GM11168 (cell line): ENCODE data around the gene WNT9A.

Experiments used
- in situ Hi-C: fragments of 300-500 bp; cut with MboI; formaldehyde crosslinking; loops from one replicate; pipeline ENCODE4 v1.12.0; 2022; ENCODE audit warnings: low sequenced_read_pairs; ENCODE audit not compliant: unreplicated experiment

WNT9A gene

GRCh38 chr1:227942716-227943261, 4.9 kb downstream of the WNT9A start:
- in situ Hi-C loops = loop anchor here (10.0 to 25.0 kb wide), 2 partner anchors 180 to 458 kb away; no protein-coding TSS in a partner anchor

DNA sequence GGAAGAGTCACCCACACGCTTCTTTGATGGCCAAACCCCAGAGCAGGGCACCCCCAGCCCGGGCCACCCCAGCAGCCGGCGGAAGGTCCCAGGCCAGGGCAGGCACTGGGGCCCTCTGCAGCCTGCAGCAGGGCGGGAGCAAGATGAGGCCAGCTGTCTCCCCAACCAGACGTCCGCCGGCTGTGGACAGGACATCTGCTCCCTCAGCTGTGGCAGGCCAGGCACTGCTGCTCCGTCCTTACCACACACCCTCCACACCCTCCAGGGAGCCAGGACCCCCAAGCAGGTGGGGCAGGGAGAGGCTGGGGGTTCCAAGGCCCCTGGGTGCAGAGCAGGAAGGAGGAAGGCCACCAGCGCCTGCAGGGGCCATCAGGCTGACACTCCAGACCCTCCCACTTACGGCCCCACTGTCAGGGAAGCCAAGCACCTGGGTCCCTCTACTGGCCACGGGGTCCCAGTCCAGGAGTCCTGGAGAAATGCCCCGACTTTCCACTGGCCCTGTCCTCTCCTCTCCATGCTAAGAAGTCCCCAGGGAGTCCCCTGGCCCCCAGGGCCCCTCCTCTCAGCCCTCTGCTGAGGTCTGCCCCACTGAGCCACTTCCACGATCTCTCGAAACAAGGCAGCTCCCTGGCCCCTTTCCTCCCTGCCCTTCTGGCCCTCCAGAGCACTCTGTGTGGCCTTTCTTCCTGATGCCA, 5.6 kb downstream of the WNT9A start:
- in situ Hi-C loops = loop anchor here (10.0 to 25.0 kb wide), 2 partner anchors 180 to 457 kb away; no protein-coding TSS in a partner anchor

GRCh38 chr1:227941509-227942020, 6.2 kb downstream of the WNT9A start:
- in situ Hi-C loops = loop anchor here (10.0 to 25.0 kb wide), 2 partner anchors 179 to 457 kb away; no protein-coding TSS in a partner anchor

GRCh38 chr1:227940791-227941241, 6.9 kb downstream of the WNT9A start:
- in situ Hi-C loops = loop anchor here (10.0 to 25.0 kb wide), 2 partner anchors 179 to 456 kb away; no protein-coding TSS in a partner anchor

DNA sequence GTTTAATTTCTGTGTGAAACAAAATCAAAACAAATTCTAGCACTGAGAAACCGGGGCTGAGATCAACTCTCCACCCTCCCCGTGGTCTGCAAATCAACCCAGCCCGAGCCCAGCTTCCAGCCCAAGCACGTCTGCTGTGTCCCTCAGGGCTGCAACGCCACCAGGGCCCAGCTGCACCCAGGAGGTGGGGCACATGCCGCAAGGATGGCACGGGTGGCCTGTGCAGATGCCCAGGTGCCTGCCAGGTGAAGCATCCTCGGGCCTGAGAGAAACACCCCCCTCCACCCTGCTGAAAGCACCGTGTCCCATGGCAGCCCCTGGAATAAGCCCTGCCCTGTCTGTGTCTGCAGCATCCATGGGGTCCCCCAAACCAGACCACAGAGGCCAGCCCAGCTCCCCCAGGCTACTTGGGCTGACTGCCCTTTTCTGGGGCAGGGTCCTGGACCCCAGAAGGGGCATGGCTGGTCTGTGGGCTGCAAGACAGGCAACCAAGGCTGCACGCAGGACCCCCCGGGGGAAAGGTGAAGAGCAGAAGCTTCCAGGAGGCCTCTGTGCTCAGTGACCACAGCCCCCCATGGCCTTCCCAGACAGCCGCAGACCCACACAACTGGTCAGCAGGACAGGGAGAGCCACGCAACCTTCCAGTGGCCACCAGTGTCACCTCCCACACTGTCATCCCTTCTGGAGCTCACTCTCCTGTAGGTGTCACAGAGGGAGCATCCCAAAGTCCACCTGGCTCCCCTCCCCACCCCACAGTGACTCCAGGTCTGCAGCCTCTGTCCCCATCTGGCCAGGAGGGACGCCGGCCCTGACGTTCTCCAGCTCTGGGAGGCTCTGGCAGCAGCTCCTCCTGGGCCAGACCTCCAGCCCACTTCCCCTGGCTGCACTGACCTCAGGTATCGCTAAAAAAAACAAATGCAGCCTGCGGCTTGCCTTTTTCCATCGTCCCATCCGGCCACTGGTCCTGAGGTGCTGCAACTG, 7.7 kb downstream of the WNT9A start:
- in situ Hi-C loops = loop anchor here (10.0 to 25.0 kb wide), 2 partner anchors 178 to 455 kb away; no protein-coding TSS in a partner anchor

GRCh38 chr1:227938911-227939790, 8.6 kb downstream of the WNT9A start:
- in situ Hi-C loops = loop anchor here (25.0 kb wide), 1 partner anchor 177 kb away; no protein-coding TSS in a partner anchor

GRCh38 chr1:227938276-227938675, 9.5 kb downstream of the WNT9A start:
- in situ Hi-C loops = loop anchor here (25.0 kb wide), 1 partner anchor 176 kb away; no protein-coding TSS in a partner anchor

DNA sequence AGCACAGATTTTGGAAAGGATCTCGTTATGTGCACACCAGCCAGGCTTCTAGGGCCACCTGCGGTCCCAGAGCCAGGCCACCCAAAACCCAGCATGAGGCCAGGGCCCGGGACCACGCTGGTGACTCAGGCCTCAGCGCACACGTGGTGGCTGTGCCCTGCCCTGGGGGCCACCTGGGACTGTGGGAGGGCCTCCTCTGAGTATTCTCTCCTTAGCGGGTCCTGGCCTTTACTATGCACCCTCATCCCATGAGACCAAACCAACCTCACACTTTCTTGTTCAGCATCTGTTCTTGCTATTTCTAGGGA, 9.9 kb downstream of the WNT9A start:
- in situ Hi-C loops = loop anchor here (25.0 kb wide), 1 partner anchor 175 kb away; no protein-coding TSS in a partner anchor

GRCh38 chr1:227937031-227937837, 10.5 kb downstream of the WNT9A start:
- in situ Hi-C loops = loop anchor here (25.0 kb wide), 1 partner anchor 175 kb away; no protein-coding TSS in a partner anchor

- in situ Hi-C loops = loop anchor here (25.0 kb wide), 1 partner anchor 174 kb away; no protein-coding TSS in a partner anchor
These were observed 11.9 kb downstream of the WNT9A start for GRCh38 chr1:227935826-227936225.

DNA sequence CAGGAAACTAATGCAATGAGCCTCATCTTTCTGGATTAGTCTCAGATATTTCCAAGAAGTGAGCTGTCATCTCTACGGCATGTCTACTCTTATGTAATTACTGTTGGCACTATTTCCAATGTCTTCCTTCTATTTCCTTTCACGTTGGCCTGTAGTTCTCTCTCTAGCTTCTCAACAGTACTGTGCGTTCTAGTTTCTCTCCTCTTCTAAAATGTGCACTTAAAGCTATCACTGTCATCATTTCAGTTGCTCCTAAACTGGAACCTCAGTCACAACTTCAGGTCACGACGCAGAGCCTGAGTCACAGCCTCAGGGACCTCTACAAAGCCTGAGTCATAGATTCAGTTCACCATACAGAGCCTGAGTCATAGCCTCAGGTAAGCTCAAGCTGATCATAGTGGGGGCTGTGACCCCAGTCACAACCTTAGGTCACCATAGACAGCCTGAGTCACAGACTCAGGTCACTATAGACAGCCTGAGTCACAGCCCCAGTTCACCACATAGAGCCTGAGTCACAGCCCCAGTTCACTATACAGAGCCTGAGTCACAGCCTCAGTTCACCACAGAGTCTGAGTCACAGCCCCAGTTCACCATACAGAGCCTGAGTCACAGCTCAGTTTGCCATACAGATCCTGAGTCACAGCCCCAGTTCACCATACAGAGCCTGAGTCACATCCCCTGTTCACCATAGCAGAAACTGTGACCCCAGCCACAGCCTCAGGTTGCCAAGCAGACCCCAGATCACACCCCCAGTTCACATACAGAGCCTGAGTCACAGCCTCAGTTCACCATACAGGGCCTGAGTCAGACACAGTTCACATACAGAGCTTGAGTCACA, 13.0 kb downstream of the WNT9A start:
- in situ Hi-C loops = loop anchor here (25.0 kb wide), 1 partner anchor 172 kb away; no protein-coding TSS in a partner anchor

DNA sequence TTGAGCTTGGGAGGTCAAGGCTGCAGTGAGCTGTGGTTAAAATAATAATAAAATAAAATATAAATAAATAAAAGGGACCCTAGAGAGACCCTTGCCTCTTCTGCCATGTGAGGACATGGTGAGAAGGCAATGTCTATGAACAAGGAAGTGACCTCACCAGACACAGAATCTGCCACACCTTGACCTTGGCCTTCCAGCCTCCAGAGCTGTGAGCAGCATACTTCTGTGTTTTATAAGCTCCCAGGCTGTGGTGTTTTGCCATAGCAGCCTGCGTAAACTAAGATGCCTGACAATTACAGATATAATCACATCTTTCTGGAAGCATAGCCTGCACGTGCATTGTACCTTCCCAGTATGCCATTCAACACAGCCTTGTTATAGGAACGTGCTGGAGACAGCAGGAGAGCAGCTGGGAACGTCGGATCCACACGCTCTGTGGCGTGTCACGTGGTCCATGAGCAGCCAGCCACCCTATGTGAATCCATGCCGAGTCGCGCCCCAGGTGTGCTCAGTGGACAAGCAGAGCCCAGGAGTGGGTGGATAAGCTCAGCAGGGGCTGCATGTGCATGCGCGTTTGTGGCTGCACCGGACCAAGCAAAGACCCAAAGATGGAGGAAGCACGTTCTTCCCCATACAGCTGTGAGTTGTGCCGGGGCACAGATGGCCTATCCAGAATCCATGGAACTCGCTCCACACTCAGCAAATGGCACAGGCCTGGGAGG, 17.8 kb downstream of the WNT9A start:
- in situ Hi-C loops = loop anchor here (25.0 kb wide), 1 partner anchor 168 kb away; no protein-coding TSS in a partner anchor

- in situ Hi-C loops = loop anchor here (25.0 kb wide), 1 partner anchor 167 kb away; no protein-coding TSS in a partner anchor
These were observed 18.8 kb downstream of the WNT9A start for GRCh38 chr1:227928811-227929375.

GRCh38 chr1:227927971-227928741, 19.6 kb downstream of the WNT9A start:
- in situ Hi-C loops = loop anchor here (25.0 kb wide), 1 partner anchor 166 kb away; no protein-coding TSS in a partner anchor
